ENCODE data around the gene METTL22.

DNA sequence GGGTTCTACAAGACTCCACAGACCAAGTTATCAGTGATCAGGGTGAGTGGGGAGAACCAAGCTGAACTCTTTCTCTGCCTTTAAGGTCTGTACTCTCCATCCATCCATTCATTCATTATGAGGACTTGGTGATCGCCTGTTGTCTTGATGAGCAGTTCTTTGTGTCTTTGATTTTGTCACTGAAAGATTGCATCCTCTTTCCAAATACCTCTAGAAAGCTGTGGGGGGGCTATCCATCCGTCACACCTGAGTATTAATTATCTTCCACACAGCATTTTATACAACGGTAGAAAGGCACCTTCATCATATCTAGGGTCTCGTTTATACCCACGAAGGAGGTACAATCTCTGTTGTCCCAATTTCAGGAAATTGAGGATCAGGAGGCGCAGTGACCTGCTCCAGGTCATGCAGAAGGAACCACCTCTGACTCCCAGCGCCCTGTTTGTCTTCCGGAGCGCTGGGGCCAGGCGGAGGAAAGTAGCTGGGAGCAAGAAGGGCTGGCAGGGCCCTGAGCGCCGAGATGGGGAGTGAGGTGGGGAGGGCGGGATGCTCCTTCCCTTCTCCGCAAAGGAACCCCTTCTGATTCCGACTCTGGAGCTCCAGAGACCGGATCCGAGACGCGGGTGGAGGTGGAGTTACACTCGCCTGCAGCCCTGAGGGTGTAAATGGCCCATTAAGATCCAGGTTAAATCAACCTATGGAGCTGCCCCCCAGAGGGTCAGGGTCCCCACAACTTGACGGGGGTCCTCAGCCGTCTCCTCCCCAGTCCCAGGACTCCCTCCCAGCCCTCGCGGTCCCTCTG, 52.3 kb downstream of the METTL22 start:
- TF ChIP-seq CTCF (IDR thresholded peaks at IDR 0.05; ENCODE audit: poor library complexity) = no peak
- TF ChIP-seq EZH2phosphoT487 (IDR thresholded peaks at IDR 0.05; ENCODE audit: low read depth, severe bottlenecking, unreplicated experiment) = no peak
- no peak for TF ChIP-seq EZH2 (IDR thresholded peaks at IDR 0.05; ENCODE audit: borderline replicate concordance)

All from hepatocyte (in vitro differentiated cells).